GM12878 (cell line): Measurements from ENCODE around the gene ROBO1. TPM values are rescaled to one million over a fixed set of nuclear protein-coding genes. Genes with fewer than 3 reads are reported as not detected.

Experiments
- ATAC-seq: fragments of 200-7000 bp; cut with Tn5 transposase; 3 replicates; pipeline ENCODE4 v1.9.1; 2020; ENCODE audit warnings: mild to moderate bottlenecking, moderate library complexity
- BruUV-seq: library from RNA; stranded (reverse); fragments of 400-500 nt; replicated peaks from 2 replicates; lab custom pipeline; 2021; lab: Mats Ljungman, UMichigan
- CTCF ChIA-PET: fragments of 300-600 bp; sonication (Branson Sonifier 250); formaldehyde crosslinking; extraction: SDS; loops from one replicate; lab custom pipeline; 2021; ENCODE audit warnings: inconsistent platforms; lab: Yijun Ruan, JAX
- POLR2A ChIA-PET: fragments of 350-600 bp; formaldehyde crosslinking; extraction: SDS; loops from one replicate; lab custom pipeline; 2021; ENCODE audit warnings: inconsistent platforms; lab: Charles Lee
- RAD21 ChIA-PET: fragments of 300-600 bp; sonication (Branson Sonifier 250); formaldehyde crosslinking; loops from one replicate; lab custom pipeline; 2023; ENCODE audit warnings: antibody characterized with exemption; ENCODE audit not compliant: unreplicated experiment; lab: Charles Lee
- SMC1A ChIA-PET: fragments of 300-600 bp; sonication (Branson Sonifier 250); formaldehyde crosslinking; loops from one replicate; lab custom pipeline; 2023; ENCODE audit not compliant: unreplicated experiment, uncharacterized antibody; lab: Charles Lee
- DNase-seq: peaks from one replicate; pipeline ENCODE4 v3.0.0-alpha.2; 2011; ENCODE audit warnings: low read depth, low spot score
- FAIRE-seq: peaks from 3 replicates; lab custom pipeline; 2011; peaks lifted over from hg19 to GRCh38; lab: Jason Lieb, UNC
- H2AFZ ChIP-seq: 2 replicates; pipeline ENCODE4 v1.6.0; 2011; ENCODE audit warnings: low read depth, low read length, control low read depth; ENCODE audit not compliant: control insufficient read depth
- H3K27ac ChIP-seq: 2 replicates; pipeline ENCODE4 v1.5.1; 2011; ENCODE audit warnings: control low read depth; ENCODE audit not compliant: control insufficient read depth, insufficient read depth
- H3K27me3 ChIP-seq, 2 experiments: replicated peaks in 1 of 2; 2 replicates each; pipeline versions ENCODE4 v1.6.0 to v1.6.1; 2011; ENCODE audit warnings: low read length in 1 of 2; ENCODE audit not compliant: control insufficient read depth in 2 of 2, insufficient read depth in 2 of 2
- H3K36me3 ChIP-seq, 2 experiments: 2 replicates each; pipeline ENCODE4 v1.5.1; 2011; ENCODE audit warnings: low read length in 1 of 2; ENCODE audit not compliant: control insufficient read depth in 2 of 2, insufficient read depth in 2 of 2
- H3K4me1 ChIP-seq: 2 replicates; pipeline ENCODE4 v1.6.1; 2011; ENCODE audit warnings: mild to moderate bottlenecking, low read length, moderate library complexity, mixed read lengths; ENCODE audit not compliant: control insufficient read depth, insufficient read depth
- H3K4me2 ChIP-seq: 2 replicates; pipeline ENCODE4 v1.6.0; 2011; ENCODE audit warnings: control low read depth; ENCODE audit not compliant: control insufficient read depth, insufficient read depth
- H3K4me3 ChIP-seq: fragments of 200-600 bp; sonication (generic); 2 replicates; pipeline ENCODE4 v1.5.1; 2016
- H3K79me2 ChIP-seq: 2 replicates; pipeline ENCODE4 v1.6.0; 2011; ENCODE audit warnings: low read length; ENCODE audit not compliant: control insufficient read depth, insufficient read depth
- H3K9ac ChIP-seq: 2 replicates; pipeline ENCODE4 v1.8.0; 2011; ENCODE audit warnings: low read length, control low read depth, mixed read lengths; ENCODE audit not compliant: control insufficient read depth, insufficient read depth
- H3K9me3 ChIP-seq: replicated peaks from 3 replicates; pipeline ENCODE4 v1.5.1; 2011; ENCODE audit warnings: mild to moderate bottlenecking, low read length; ENCODE audit not compliant: control insufficient read depth, insufficient read depth
- H4K20me1 ChIP-seq: 2 replicates; pipeline ENCODE4 v1.6.0; 2011; ENCODE audit not compliant: control insufficient read depth, insufficient read depth
- BCL11A ChIP-seq: IDR thresholded peaks from 2 replicates; pipeline ENCODE4 v1.6.1; 2011; ENCODE audit warnings: low read depth, low read length
- BMI1 ChIP-seq: fragments of 450-650 bp; IDR thresholded peaks from 2 replicates; pipeline ENCODE4 v1.6.1; 2016; ENCODE audit warnings: mild to moderate bottlenecking, moderate library complexity, borderline replicate concordance
- CHD2 ChIP-seq: IDR thresholded peaks from 2 replicates; pipeline ENCODE4 v1.6.1; 2011; ENCODE audit warnings: low read depth, low read length, improper control_type of control experiment, borderline replicate concordance
- HDAC2 ChIP-seq: fragments of 200-600 bp; sonication (generic); IDR thresholded peaks from 2 replicates; pipeline ENCODE4 v1.6.1; 2017
- IRF4 ChIP-seq: IDR thresholded peaks from 2 replicates; pipeline ENCODE4 v1.6.1; 2011; ENCODE audit warnings: low read depth, low read length
- MEF2A ChIP-seq: IDR thresholded peaks from 2 replicates; pipeline ENCODE4 v1.6.1; 2011; ENCODE audit warnings: low read depth, mild to moderate bottlenecking, low read length, moderate library complexity; ENCODE audit not compliant: insufficient read depth
- MEF2B ChIP-seq: fragments of 450-650 bp; IDR thresholded peaks from 2 replicates; pipeline ENCODE4 v1.6.1; 2018; ENCODE audit warnings: mild to moderate bottlenecking, moderate library complexity; ENCODE audit not compliant: partially characterized antibody, poor library complexity, severe bottlenecking
- NFIC ChIP-seq: IDR thresholded peaks from 2 replicates; pipeline ENCODE4 v1.6.1; 2012; ENCODE audit warnings: low read depth, mild to moderate bottlenecking, inconsistent platforms, low read length, moderate library complexity
- NFXL1 ChIP-seq: fragments of 450-650 bp; IDR thresholded peaks from 2 replicates; pipeline ENCODE4 v1.6.1; 2017; ENCODE audit warnings: antibody characterized with exemption, mild to moderate bottlenecking, borderline replicate concordance
- PAX5 ChIP-seq: IDR thresholded peaks from 2 replicates; pipeline ENCODE4 v1.6.1; 2011; ENCODE audit warnings: low read depth, low read length, borderline replicate concordance
- PML ChIP-seq: IDR thresholded peaks from 2 replicates; pipeline ENCODE4 v1.6.1; 2012; ENCODE audit warnings: low read length, inconsistent platforms
- POU2F2 ChIP-seq: IDR thresholded peaks from 3 replicates; pipeline ENCODE4 v1.6.1; 2011; ENCODE audit warnings: low read depth, mild to moderate bottlenecking, low read length, borderline replicate concordance
- RFX5 ChIP-seq: IDR thresholded peaks from 2 replicates; pipeline ENCODE4 v1.6.1; 2011; ENCODE audit warnings: low read depth, low read length, improper control_type of control experiment
- SMARCA5 ChIP-seq: fragments of 450-650 bp; IDR thresholded peaks from 2 replicates; pipeline ENCODE4 v1.6.1; 2017; ENCODE audit warnings: mild to moderate bottlenecking
- YY1 ChIP-seq: IDR thresholded peaks from 2 replicates; pipeline ENCODE4 v1.6.1; 2011; ENCODE audit warnings: low read depth, mild to moderate bottlenecking, low read length
- ZNF207 ChIP-seq: fragments of 450-650 bp; IDR thresholded peaks from 2 replicates; pipeline ENCODE4 v1.6.1; 2014; ENCODE audit warnings: antibody characterized with exemption, mild to moderate bottlenecking, borderline replicate concordance
- ZNF384 ChIP-seq: IDR thresholded peaks from 2 replicates; pipeline ENCODE4 v1.6.1; 2012; ENCODE audit warnings: low read depth, mild to moderate bottlenecking, low read length, improper control_type of control experiment, borderline replicate concordance
- ZNF622 ChIP-seq: fragments of 450-650 bp; IDR thresholded peaks from 2 replicates; pipeline ENCODE4 v1.6.1; 2017; ENCODE audit warnings: mild to moderate bottlenecking, inconsistent platforms
- ZSCAN29 ChIP-seq: fragments of 450-650 bp; IDR thresholded peaks from 2 replicates; pipeline ENCODE4 v1.6.1; 2017; ENCODE audit warnings: mild to moderate bottlenecking, moderate library complexity
- WGBS: methylation state at CpG from one replicate; pipeline ENCODE4 v1.1.6; 2016; ENCODE audit warnings: low lambda C conversion rate; ENCODE audit not compliant: insufficient replicate concordance, insufficient coverage; ENCODE audit errors: missing lambda C conversion rate; 5-methylcytosine and 5-hydroxymethylcytosine counted together
- in situ Hi-C: fragments of 300-500 bp; cut with MboI; formaldehyde crosslinking; loops from 9 replicates; pipeline ENCODE4 v1.14.3; 2018; ENCODE audit warnings: mixed read lengths
- intact Hi-C: fragments of 100-400 bp; cut with micrococcal nuclease; formaldehyde crosslinking; loops from one replicate; pipeline ENCODE4 v1.14.2; 2022; ENCODE audit not compliant: unreplicated experiment
- polyA plus RNA-seq, 11 experiments: library from polyadenylated mRNA; depleted of rRNA in 4 of 11; unstranded in 6 of 11; stranded (reverse) in 5 of 11; fragments of >200 nt; fragmentation: Nextera tagmentation in 4 of 11; fragmentation: Illumina TruSeq in 1 of 11; extraction: Ambion mirVana in 4 of 11; extraction: Trizol in 1 of 11; gene quantifications; 1 replicate in 1 of 11; 2 replicates in 10 of 11; pipeline versions ENCODE4 v1.2.1 to v1.2.3, GENCODE V29; 2011 to 2016; ENCODE audit warnings: inconsistent platforms in 2 of 11, missing spikeins in 2 of 11, low read depth in 1 of 11
- total RNA-seq, 4 experiments: library from RNA; depleted of rRNA in 3 of 4; stranded (reverse); fragments of >200 nt in 3 of 4; fragmentation: Illumina TruSeq in 1 of 4; extraction: Trizol in 1 of 4; gene quantifications; 2 replicates each; pipeline versions ENCODE4 v1.2.1 to v1.2.3, GENCODE V29; 2013 to 2021
- TF ChIP-seq, protein P1 (sequence below): fragments of 450-650 bp; IDR thresholded peaks from 2 replicates; pipeline ENCODE4 v1.6.1; 2016; ENCODE audit warnings: mild to moderate bottlenecking

The ROBO1 gene
- total and polyA plus RNA-seq, 10 of the 15 experiments (the other 5 are each of a cell fraction or from before 2014, with no cell fraction given): 0.29 to 46.5 (median 1.2) TPM

DNA sequence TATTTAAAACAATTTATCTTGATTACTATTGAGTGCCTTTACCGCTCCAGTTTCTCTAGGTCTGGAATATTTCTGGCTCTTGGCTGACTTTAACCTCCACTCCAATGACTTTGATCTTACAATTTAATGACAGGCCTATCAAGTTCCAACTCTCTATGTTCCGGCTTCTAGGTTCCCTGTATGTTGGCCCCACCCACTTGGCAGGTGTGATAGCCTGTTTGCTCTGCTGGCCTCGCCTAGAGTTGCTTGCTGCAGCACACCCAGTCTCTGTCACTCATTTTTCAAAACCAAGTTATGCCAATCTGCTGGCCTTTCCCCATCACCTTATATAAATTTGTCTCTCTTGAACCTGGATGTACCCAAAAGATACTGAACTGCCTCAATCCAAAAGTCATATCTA is 428.0 kb downstream of the ROBO1 start:
- intact Hi-C loops (no loop called here), in situ Hi-C loops (no loop called here)
- no peaks in the 10 kb centered on the region for H3K9me3 ChIP-seq
- H3K9ac ChIP-seq: no peak overlapping the region
- ChIA-PET SMC1A (no interaction called here), RAD21 (no interaction called here), POLR2A (no interaction called here), CTCF (no interaction called here)
- H3K79me2 ChIP-seq: no peaks in the 10 kb centered on the region
- DNase-seq (no peak), FAIRE-seq (no peak), ATAC-seq (no peak)
- H4K20me1 ChIP-seq: no peaks in the 10 kb centered on the region
- no peaks in the 10 kb centered on the region for H3K4me1 ChIP-seq
- no peak overlapping the region for H3K4me3 ChIP-seq
- H3K4me2 ChIP-seq: no peak overlapping the region
- 27% methylated on average over 3 of the region's 3 CpGs for WGBS
- no peaks in the 10 kb centered on the region; a peak in 1 of 4 replicates for H3K27me3 ChIP-seq
- no peak overlapping the region for H2AFZ ChIP-seq
- H3K36me3 ChIP-seq: no peaks in the 10 kb centered on the region
- no TSS peak for BruUV-seq
- TF ChIP-seq MEF2B: no peak
- TF ChIP-seq PAX5: no peak
- TF ChIP-seq CHD2: no peak
- no peak for TF ChIP-seq ZSCAN29
- TF ChIP-seq ZNF384: no peak
- no peak for TF ChIP-seq BMI1
- TF ChIP-seq MEF2A: no peak
- no peak for TF ChIP-seq IRF4
- no peak for TF ChIP-seq BCL11A
- TF ChIP-seq PML: no peak
- TF ChIP-seq NFXL1: no peak
- no peak for TF ChIP-seq HDAC2
- TF ChIP-seq ZNF207: no peak
- no peak for TF ChIP-seq RFX5
- TF ChIP-seq SMARCA5: no peak
- TF ChIP-seq ZNF622: no peak
- no peak for TF ChIP-seq NFIC
- TF ChIP-seq YY1: no peak
- TF ChIP-seq POU2F2: no peak
- TF ChIP-seq, protein P1, sequence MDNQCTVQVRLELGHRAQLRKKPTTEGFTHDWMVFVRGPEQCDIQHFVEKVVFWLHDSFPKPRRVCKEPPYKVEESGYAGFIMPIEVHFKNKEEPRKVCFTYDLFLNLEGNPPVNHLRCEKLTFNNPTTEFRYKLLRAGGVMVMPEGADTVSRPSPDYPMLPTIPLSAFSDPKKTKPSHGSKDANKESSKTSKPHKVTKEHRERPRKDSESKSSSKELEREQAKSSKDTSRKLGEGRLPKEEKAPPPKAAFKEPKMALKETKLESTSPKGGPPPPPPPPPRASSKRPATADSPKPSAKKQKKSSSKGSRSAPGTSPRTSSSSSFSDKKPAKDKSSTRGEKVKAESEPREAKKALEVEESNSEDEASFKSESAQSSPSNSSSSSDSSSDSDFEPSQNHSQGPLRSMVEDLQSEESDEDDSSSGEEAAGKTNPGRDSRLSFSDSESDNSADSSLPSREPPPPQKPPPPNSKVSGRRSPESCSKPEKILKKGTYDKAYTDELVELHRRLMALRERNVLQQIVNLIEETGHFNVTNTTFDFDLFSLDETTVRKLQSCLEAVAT: no peak
- no peak overlapping the region for H3K27ac ChIP-seq
